Fibroblast of pulmonary artery (primary cell): ENCODE measurements around the gene CLDN9.

Experiments
- DNase-seq: peaks from one replicate; pipeline ENCODE4 v3.0.0-alpha.2; 2010; ENCODE audit warnings: low read depth
- H3K4me3 ChIP-seq: replicated peaks from 2 replicates; pipeline ENCODE4 v1.5.1; 2011; ENCODE audit warnings: low read depth, mild to moderate bottlenecking, control low read depth, low read length, moderate library complexity
- TF ChIP-seq, protein P1 (sequence below): IDR thresholded peaks from 2 replicates; pipeline ENCODE4 v1.5.1; 2011; ENCODE audit warnings: mild to moderate bottlenecking, control low read depth, low read length, inconsistent platforms; ENCODE audit errors: missing control alignments

CLDN9 gene

GRCh38 chr16:3019594-3020246, 7.0 kb downstream of the CLDN9 start:
- no peak for DNase-seq
- peak overlapping the region; percentile 80 for H3K4me3 ChIP-seq
- TF ChIP-seq, protein P1, sequence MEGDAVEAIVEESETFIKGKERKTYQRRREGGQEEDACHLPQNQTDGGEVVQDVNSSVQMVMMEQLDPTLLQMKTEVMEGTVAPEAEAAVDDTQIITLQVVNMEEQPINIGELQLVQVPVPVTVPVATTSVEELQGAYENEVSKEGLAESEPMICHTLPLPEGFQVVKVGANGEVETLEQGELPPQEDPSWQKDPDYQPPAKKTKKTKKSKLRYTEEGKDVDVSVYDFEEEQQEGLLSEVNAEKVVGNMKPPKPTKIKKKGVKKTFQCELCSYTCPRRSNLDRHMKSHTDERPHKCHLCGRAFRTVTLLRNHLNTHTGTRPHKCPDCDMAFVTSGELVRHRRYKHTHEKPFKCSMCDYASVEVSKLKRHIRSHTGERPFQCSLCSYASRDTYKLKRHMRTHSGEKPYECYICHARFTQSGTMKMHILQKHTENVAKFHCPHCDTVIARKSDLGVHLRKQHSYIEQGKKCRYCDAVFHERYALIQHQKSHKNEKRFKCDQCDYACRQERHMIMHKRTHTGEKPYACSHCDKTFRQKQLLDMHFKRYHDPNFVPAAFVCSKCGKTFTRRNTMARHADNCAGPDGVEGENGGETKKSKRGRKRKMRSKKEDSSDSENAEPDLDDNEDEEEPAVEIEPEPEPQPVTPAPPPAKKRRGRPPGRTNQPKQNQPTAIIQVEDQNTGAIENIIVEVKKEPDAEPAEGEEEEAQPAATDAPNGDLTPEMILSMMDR: no peak

DNA sequence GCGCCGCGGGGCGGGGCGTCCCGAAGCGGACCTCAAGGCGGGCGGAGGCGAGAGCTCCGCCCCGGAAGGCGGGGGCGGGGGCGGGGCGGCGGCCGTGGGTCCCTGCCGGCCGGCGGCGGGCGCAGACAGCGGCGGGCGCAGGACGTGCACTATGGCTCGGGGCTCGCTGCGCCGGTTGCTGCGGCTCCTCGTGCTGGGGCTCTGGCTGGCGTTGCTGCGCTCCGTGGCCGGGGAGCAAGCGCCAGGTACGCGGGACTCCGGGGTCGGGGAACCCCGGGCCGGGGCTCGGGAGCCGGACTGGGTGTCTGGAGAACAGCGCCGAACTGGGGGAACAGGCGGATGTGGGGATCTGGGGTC, 7.5 kb downstream of the CLDN9 start, which contains the start of gene TNFRSF12A:
TNFRSF12A (plus strand) TSS at position 122 of the 357 bp plus-strand sequence; CDS start at position 152, 30 bp downstream.
- peak within 1 kb of the TSS; percentile 80 for H3K4me3 ChIP-seq
- peak; percentile 65 for DNase-seq
- TF ChIP-seq, protein P1: no peak

- TF ChIP-seq, protein P1: no peak
Observed at GRCh38 chr16:3020604-3021448, 8.1 kb downstream of the CLDN9 start.

DNA sequence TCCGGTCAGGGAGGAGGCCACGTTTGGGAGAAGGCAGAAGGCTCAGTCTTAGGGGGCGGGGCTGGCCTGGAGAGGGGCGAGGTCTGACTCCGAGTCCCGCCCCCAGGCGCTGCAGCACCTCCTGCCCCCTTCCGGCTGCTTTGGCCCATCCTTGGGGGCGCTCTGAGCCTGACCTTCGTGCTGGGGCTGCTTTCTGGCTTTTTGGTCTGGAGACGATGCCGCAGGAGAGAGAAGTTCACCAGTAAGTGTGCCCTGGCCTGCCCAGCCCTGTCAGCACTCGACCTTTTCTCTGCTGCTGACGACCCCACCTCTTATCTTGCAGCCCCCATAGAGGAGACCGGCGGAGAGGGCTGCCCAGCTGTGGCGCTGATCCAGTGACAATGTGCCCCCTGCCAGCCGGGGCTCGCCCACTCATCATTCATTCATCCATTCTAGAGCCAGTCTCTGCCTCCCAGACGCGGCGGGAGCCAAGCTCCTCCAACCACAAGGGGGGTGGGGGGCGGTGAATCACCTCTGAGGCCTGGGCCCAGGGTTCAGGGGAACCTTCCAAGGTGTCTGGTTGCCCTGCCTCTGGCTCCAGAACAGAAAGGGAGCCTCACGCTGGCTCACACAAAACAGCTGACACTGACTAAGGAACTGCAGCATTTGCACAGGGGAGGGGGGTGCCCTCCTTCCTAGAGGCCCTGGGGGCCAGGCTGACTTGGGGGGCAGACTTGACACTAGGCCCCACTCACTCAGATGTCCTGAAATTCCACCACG, 8.9 kb downstream of the CLDN9 start:
- peak; percentile 76 for DNase-seq
- H3K4me3 ChIP-seq: peak overlapping the region; percentile 80
- TF ChIP-seq, protein P1: peak; percentile 20

More at GRCh38 chr16:3020604-3021448, 8.1 kb downstream of the CLDN9 start:
- peak overlapping the region; percentile 80 for H3K4me3 ChIP-seq
- DNase-seq: peak; percentile 81

GRCh38 chr16:3022208-3022683, 9.5 kb downstream of the CLDN9 start:
- DNase-seq: peak; percentile 95

GRCh38 chr16:3022684-3023414, 10.1 kb downstream of the CLDN9 start:
- DNase-seq: peak; percentile 40
- H3K4me3 ChIP-seq: peak overlapping the region; percentile 80
- TF ChIP-seq, protein P1: no peak

More at GRCh38 chr16:3022208-3022683, 9.5 kb downstream of the CLDN9 start:
- H3K4me3 ChIP-seq: peak overlapping the region; percentile 80
- TF ChIP-seq, protein P1: no peak
